Measurements from ENCODE around the gene RNF220.
"Not testable (repeated sequence)": the region's sequence is repeated elsewhere in the genome, so short reads cannot be mapped to it uniquely, and the experiment has no call there.

Gene RNF220

GRCh38 chr1:44678626-44679025, 273.6 kb downstream of the RNF220 start:
- DNase-seq (ENCODE audit: low spot score): no peak

DNA sequence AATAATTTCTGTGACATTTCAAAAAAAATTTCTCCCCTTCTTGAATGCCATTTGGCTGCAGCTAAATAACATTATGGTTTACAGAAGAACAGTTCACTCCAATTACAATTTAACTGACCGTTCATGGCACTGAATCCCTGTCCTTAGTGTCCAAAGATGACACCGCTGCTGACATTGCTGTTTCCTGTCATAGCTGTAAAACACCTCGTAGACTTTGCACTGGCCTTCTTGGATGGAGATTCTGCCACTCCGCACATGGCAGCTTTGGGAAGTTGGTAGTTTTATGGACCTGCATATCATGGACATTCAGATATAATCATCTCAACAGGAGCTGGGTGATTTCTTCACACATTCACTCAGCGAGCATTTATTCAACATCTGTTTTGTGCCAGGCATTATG, 274.4 kb downstream of the RNF220 start:
- no peak for DNase-seq (ENCODE audit: low spot score)

DNA sequence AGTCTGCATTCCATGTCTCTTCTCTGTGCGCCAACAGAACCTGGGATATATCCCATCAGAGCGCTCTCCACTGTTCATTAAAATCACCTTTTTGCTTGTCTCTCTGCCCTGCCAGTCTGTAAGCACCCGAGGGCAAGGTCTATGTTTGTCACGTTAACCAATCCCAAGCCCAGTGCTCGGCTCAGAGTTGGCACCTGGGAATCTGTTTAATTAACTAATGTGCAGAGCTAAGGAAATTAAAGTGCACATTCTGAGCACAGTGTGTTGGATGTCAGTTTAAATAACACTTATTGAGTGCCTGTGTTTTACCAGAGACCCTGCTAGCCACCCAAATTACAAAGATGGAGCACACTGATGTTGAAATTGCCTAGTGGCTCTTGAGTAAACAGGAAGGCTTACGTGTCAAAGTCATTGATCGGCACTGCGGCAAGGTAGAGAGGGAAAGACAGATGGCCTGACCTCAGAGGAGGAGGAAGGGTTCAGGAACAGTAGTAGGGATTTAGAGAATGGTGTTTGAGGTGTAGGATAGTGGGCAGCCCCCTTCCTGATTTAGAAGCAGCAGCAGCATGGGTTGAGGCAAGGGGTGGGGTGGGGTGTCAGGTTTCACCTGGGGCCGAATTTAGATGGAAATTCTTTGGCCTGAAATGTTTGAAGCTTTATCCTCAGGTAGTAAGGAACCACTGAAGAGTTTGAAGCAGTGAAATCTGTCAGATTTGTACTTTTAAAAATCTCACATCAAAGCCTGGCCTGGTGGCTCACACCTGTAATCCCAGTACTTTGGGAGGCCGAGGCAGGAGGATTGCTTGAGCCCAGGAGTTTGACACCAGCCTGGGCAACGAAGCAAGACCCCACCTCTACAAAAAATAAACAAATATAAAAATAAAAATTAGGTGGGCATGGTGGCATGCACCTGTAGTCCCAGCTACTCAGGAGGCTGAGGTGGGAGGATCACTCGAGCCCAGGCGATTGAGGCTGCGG, 277.1 kb downstream of the RNF220 start:
- DNase-seq (ENCODE audit: low spot score): no peak

DNA sequence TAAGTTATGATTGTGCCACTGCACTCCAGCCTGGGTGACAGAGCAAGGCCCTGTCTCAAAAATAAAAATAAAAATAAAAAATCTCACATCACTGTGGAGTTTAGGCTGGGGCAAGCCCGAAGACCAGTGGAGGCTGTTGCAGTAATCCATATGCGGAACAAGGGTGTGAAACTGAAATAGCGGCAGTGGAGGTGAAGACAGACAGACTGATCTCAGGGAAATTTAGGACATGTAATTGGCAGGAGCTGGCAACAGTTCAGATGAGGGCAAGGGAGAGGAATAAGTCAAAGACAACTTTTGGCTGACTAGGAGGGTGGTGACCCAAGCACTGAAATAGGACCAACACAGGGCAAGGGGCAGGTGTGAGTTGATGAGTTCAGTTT, 277.8 kb downstream of the RNF220 start:
- no peak for DNase-seq (ENCODE audit: low spot score)

- DNase-seq (ENCODE audit: low spot score): no peak
These were observed 279.5 kb downstream of the RNF220 start for GRCh38 chr1:44684525-44684924.

DNA sequence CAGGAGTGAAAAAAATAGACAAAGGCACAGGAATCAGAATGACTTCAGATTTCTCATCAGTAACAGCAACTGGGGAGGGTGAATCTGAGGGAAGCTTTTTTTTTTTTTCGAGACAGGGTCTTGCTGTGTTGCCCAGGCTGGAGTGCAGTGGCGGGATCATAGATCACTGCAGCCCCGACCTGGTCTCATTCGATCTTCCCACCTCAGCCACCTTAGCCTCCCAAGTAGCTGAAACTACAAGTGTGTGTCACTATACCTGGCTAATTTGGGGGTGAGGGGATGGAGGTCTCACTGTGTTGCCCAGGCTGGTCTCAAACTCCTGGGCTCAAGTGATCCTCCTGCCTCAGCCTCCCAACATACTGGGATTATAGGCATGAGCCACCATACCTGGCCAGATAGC, 280.2 kb downstream of the RNF220 start:
- no peak for DNase-seq (ENCODE audit: low spot score)

- DNase-seq (ENCODE audit: low spot score): no peak
These were observed 280.8 kb downstream of the RNF220 start for GRCh38 chr1:44685881-44686280.

DNA sequence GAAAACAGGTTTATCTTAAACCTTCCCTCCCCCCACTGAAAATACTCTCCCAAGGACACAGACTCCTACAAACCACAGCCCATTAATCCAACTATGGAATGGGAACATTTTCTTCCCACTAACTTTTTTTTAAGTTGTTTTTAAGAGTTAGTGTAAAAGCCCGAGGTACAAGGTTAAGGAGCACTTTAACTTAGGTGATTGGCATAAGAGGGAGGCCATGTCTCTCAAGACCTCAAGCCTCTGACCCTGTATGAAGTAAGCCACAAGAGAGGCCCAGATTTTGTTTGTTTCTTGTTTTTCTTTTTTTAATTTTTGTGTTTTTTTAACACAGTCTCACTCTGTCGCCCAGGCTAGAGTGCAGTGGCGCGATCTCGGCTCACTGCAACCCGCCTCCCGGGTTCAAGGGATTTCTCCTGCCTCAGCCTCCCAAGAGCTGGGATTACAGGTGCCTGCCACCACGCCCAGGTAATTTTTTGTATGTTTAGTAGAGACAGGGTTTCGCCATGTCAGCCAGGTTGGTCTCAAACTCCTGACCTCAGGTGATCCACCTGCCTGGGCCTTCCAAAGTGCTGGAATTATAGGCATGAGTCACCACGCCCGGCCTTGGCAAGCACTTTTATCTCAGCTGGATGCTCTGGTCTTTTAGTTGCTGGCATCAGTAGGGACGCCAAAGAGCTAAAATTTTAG, 283.8 kb downstream of the RNF220 start:
- no peak for DNase-seq (ENCODE audit: low spot score)

- DNase-seq (ENCODE audit: low spot score): no peak
These were observed 284.4 kb downstream of the RNF220 start for GRCh38 chr1:44689447-44689765.

DNA sequence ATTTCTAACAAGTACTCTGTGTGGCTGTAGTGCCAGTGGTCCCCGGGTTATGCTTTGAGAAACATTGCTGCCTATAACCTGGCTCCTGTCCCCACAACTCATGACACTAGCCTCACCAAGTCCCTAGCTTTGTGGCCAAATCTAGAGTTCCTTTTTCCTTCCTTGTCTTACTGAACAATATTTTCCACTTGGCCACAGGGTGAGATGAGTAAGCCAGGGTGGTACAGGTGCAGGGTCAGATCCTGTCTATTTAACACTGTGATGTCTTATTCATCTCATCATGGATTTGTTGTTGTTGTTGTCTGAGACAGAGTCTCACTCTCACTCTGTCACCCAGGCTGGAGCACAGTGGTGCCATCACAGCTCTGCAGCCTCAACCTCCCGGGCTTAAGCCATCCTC, 288.1 kb downstream of the RNF220 start:
- DNase-seq (ENCODE audit: low spot score): no peak

- DNase-seq (ENCODE audit: low spot score): no peak
These were observed 288.8 kb downstream of the RNF220 start for GRCh38 chr1:44693900-44694299.

DNA sequence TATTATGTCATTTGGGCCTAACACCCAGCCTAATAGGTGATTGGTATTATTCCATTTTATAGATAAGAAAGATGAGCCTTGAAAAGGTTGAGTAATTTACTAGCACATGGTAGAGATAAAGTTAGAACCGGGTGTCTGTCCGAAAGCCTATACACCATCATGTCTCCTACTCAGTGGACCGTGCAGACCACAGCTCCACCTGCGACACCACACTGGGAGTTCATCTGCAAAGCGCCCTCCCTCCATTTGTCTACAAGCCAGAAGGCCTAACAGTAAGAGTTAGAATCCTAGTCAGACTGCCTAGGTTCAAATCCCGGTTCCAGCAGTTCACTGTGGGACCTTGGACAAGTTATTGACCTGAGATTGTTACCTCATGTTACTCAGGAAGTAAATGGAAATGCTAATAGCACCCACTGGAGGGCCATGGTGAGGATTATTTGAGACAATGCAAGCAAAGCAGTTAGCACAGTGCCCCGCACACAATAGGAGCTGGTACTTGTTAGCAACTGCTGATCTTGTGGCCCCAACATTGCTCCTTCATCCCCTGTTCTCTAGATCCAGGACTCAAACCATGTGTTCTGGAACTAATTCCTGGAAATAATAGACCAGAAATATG, 289.9 kb downstream of the RNF220 start:
- no peak for DNase-seq (ENCODE audit: low spot score)

DNA sequence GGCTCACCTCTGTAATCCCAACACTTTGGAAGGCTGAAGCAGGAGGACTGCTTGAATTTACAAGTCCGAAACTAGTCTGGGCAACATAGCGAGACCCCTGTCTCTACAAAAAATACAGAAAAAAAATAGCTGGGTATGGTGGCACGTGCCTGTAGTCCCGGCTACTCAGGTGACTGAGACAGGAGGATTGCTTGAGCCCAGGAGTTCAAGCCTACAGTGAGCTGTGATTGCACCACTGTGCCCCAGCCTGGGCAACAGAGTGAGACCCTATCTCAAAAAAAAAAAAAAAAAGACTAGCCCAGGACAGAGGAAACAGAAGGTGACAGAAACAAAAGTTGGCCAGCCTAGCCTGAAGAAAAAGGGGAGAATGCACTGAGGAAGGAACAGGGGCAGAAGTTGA, 290.6 kb downstream of the RNF220 start:
- DNase-seq (ENCODE audit: low spot score): no peak

DNA sequence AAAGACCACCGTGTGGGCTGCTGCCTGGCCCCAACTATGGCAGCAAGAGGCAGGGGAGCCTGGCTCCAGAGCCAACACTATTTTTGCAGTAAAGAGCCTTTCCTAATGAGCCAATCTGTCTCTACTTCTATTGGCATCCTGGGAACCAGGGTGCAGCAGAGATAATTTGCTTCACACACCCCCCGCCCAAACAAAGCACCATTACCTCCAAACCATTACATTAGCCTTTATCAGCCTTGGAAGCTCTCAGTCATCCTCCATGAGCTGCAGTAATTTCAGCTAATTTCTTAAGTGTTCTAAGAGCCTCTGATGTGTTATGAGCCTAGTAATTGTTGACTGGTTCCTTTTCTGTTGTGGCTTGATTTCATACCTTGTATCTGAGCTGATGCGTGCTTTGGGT, 291.0 kb downstream of the RNF220 start:
- DNase-seq (ENCODE audit: low spot score): no peak

DNA sequence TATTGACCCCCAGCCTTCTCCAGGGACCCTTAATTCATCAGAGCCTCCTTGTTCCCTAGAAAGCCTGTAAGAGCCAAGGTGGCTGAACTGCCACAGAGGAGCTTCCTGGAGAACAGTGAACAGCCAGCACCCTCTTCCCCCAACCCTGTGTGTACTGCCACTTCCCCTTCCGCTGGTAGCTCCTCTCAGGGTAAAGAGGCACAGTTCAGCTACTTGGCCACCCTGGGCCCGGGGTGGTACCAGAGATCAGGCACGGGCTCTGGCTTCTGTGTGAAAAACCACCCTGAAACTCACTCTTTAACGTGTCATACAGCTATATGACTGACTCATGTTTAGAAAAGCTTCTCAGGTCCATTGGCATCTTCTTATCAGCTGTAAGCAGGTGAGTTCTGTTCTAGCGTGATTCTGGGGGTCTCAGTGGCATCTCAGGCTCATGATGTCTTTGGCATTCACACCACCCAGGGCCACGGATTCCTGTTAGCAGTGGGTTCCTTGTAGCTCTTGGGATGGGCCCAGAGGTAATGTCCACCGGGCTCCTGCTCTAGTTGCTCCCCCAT, 291.8 kb downstream of the RNF220 start:
- DNase-seq (ENCODE audit: low spot score): no peak

DNA sequence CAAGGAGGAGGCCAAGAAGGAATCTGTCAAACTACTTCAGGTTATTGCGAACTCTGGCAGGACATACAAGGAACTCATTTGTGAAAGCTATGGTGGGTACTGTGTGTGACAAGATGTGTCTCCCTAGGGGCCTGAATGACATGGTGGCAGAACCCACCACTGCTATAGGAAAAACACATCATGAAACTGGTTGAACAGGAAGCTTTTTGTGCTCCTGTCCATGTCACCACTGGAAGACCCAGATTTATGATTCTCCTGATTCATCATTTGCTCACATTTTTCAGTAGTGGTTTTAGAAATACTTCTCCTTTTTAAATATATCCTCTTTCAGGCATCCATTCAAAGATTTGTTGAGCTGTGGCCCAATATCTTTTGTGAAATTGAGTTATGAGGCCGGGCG, 293.1 kb downstream of the RNF220 start:
- no peak for DNase-seq (ENCODE audit: low spot score)

DNA sequence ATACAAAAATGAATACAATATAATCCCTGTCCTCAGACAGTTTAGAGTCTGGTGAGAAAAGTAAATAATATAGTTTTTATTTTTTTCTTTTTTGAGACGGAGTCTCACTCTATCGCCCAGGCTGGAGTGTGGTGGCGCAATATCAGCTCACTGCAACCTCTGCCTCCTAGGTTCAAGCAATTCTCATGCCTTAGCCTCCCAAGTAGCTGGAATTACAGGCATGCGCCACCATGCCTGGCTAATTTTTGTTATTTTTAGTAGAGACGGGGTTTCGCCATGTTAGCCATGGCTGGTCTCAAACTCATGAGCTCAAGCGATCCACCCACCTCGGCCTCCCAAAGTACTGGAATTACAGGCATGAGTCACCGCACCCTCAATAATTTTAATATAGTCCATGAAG, 294.3 kb downstream of the RNF220 start:
- DNase-seq (ENCODE audit: low spot score): not testable (repeated sequence)

DNA sequence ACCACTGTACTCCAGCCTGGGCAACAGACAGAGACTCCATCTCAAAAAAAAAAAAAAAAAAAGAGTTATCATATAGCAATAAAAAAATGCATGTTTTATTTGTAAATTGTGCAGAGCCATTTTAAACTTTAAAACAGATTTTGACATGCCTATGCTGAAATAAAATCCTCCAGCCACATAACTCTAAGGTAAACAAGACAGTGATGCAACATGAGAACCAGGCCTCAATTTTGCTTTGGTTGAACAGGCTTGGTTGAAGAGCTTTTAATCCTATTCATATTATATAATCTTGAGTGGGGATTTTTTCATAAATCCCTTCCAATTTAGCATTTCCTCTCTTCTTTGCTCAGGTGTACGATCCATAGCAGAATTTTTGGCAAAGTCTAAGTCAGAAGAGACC, 295.5 kb downstream of the RNF220 start:
- no peak for DNase-seq (ENCODE audit: low spot score)

- DNase-seq (ENCODE audit: low spot score): no peak
These were observed 296.1 kb downstream of the RNF220 start for GRCh38 chr1:44701141-44701573.

Data from hepatic stellate cell (primary cell).